Stimulated activated CD4-positive, alpha-beta T cell treated with anti-CD3 and anti-CD28 coated beads, Interleukin-12 subunit alpha, Interleukin-12 subunit beta, amount 100 ng/mL, for 24 hours (primary cell): ENCODE data around the gene RECK.
"Not testable (repeated sequence)": the region's sequence is repeated elsewhere in the genome, so short reads cannot be mapped to it uniquely, and the experiment has no call there.

ENCODE experiments used
- DNase-seq, 2 experiments: peaks; one replicate each; pipeline ENCODE4 v3.0.0-alpha.2; 2020; ENCODE audit warnings: low read depth in 2 of 2

The RECK gene

GRCh38 chr9:36064448-36065037 is 27.8 kb downstream of the RECK start:
- DNase-seq = no peak

DNA sequence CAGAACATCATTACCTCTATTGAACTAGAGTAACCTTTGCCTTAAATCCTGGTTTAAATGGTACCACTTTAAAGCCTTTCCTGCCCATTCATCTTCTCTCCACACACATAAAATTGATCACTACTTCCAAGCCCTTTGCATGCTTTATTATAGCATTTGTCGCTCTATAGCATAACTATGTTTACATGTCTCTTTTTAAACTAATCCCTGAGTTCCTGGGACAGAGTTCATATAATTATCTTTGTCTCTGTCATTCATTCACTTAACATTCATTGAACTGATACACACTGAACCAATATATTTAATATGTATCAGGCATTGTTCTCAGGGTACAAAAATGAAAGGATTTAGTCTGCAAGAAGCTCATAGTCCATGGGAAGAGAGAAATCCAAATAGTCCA is 37.3 kb downstream of the RECK start:
- DNase-seq = no peak

GRCh38 chr9:36074870-36075532 is 38.3 kb downstream of the RECK start:
- no peak for DNase-seq

DNA sequence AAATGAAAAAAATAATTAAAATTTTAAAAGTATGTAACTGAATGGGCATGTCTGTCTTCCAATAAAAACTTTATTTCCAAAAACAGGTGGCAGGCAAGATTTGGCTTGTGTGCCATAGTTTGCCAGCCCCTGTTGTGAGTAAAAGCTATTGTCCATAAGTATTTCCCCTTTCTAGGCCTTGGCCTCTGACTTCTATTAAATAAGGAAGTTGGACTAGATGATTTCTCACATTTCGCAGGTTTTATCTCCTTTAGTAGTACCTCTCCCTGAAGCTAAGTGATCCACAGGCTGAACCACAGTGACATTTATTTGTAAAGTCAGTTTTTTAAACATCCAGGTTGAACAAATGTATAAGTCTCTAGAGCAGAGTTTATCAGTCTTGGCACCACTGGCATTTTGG is 41.3 kb downstream of the RECK start:
- DNase-seq = no peak

GRCh38 chr9:36080519-36080918 is 43.8 kb downstream of the RECK start:
- no peak for DNase-seq

GRCh38 chr9:36082931-36083330 is 46.2 kb downstream of the RECK start:
- no peak for DNase-seq

DNA sequence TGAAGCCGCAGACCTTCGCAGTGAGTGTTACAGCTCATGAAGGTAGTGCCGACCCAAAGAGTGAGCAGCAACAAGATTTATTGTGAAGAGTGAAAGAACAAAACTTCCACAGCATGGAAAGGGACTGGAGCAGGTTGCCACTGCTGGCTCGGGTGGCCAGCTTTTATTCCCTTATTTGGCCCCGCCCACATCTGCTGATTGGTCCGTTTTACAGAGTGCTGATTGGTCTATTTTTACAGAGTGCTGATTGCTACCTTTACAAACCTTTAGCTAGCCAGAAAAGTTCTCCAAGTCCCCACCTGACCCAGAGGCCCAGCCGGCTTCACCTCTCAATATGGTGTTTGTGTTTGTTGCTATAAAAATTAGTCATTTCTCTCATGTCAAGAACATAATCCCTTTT is 49.7 kb downstream of the RECK start:
- no peak for DNase-seq

DNA sequence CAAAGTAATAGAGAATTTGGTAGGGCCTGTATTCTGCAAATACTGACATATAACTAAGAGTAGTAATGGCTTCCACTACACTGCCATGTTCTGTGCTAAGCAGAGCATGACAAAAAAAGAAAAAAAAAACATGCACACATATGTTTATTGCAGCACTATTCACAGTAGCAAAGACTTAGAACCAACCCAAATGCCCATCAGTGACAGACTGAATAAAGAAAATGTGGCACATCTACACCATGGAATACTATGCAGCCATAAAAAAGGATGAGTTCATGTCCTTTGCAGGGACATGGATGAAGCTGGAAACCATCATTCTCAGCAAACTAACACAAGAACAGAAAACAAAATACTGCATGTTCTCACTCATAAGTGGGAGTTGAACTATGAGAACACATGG is 50.3 kb downstream of the RECK start:
- DNase-seq = not testable (repeated sequence)

- no peak for DNase-seq
These were observed 51.3 kb downstream of the RECK start for GRCh38 chr9:36088020-36088419.

GRCh38 chr9:36091026-36091953 is 54.6 kb downstream of the RECK start:
- no peak for DNase-seq

DNA sequence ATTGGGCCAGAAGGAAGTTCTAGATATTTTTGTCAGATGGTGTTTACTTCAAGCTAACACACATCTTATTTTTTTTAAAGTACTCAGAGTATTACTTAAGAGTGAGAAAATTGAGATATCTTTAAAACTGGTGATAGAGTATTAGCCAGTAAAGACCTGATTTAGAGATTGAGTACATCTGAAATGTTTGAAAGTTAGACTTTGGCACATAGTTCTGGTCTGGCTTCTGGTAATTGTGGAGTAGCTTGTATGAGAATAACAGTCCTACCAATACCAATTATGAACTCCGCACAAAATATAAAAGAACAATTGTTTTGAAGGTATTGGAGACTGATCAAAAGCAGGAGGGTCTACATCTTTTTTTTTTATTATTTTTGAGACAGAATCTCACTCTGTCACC is 55.3 kb downstream of the RECK start:
- DNase-seq = no peak

DNA sequence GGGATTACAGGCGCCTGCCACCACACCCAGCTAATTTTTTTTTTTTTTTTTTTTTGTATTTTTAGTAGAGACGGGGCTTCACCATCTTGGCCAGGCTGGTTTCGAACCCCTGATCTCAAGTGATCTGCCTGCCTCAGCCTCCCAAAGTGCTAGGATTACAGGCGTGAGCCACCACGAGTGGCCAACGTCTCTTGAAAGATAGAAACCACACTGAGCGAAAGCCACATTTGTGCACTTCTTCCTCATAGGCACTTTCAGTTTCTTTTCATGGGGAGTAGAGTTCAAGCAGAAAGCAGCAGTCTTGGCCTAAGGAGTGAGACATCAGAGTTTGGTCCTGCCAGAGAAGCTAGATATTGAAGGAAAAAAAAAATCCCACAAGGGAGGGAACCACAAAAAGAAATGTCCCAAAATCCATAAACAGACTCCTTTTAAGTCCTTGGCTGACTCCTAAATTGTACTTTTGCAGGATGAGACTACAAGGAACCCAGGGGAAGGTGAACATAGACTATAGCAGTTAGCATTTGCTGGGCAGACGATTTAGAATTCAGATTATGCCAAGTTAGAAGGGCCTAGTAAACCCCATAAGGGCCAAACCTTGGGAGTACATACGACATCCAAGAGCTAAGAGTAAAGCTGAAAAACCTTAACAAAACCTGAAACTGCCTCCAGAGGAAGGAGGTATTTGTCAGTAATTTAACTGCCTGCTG is 55.9 kb downstream of the RECK start:
- DNase-seq = peak in 1 of 2 experiments; percentile 15

DNA sequence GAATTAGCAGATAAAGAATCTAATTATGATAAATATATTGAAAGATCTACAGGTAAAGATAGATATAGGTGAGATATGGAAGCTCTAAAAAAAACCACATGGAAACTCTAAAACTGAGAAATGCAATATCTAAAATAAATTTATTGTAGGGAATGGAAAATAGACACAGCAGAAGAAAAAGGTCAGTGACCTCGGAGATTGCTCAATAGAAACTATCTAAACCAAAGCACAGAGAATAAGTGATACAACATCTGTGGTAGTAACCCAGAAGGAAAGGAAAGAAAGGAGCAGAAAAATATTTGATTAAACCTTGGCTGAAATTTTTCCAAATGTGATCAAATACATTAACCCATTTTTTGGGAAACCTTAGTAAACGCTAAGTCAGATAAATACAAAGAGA is 56.7 kb downstream of the RECK start:
- DNase-seq = no peak

DNA sequence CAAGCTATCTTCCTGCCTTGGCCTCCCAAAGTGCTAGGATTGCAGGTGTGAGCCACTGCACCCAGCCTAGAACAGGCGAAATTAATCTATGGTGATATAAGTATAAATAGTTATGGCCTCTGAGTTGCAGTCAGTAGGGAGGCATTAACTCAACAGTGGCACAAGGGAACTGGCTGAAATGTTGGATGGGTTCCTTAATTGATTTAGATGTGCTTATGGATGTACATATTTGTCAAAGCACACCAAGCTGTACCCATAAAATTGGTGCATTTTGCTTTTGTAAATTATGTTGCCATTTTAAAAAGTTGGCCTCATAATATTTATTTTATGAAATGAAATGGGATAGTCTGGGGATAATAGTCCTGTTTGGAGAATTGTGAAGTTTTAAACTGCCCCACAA is 63.0 kb downstream of the RECK start:
- DNase-seq = no peak

GRCh38 chr9:36100532-36100931 is 63.8 kb downstream of the RECK start:
- no peak for DNase-seq

DNA sequence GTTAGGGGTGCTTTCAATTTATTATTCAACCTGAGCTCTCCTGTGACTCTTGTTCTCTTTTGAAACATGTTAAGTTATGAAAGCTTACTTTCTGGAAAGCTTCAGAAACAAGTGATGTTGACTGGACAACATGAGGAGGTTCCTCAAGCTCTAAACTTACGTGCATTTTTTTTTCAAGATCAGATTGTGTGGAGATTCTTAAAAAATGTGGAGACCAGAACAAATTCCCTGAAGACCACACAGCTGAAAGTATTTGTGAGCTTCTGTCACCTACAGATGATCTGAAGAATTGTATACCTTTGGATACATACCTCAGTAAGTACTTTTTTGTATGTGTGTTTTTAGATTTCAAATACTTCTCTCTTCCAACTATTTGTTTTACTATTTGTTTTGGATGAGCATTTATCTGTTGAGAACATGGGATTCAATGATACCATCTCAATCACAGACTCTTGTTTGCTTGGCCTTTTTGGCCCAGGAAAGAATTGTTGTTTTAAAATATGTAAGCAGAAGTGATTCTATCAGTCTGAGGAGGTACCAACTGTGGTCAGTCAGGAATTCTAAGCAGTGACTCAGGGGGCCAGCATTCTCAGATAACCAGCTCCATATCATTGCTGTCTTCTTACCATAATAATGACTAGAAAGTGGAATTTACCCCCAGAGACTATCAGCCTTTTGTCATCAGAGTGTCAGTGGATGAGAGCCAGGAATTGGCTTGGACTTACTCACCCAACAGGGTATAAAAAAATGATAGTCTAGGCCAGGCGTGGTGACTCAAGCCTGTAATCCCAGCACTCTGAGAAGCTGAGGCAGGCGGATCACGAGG is 65.4 kb downstream of the RECK start:
- DNase-seq = no peak

- peak; percentile 69 to 88 for DNase-seq
These were observed 66.2 kb downstream of the RECK start for GRCh38 chr9:36102742-36103495.

- no peak for DNase-seq
These were observed 72.4 kb downstream of the RECK start for GRCh38 chr9:36109071-36109470.

- DNase-seq = no peak
These were observed 73.7 kb downstream of the RECK start for GRCh38 chr9:36110434-36110833.

GRCh38 chr9:36112516-36112915 is 75.8 kb downstream of the RECK start:
- no peak for DNase-seq

DNA sequence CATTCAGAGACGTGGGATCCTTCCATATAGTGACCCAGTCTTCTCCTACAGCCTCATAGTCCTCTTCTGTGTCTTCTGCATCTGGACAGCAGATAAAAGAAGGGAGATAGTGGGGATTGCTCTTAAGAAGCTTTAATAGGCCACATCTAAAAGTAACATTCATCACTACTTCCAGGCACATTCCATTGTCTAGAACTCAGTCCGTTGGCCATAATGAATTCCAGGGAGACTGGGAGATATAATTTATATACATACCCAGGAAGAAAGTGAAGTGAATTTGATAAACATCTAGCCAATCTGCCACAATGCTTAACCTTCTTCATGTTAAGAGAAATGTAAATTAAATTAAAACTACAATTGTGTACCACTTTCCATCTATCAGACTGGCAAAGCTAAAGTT is 77.3 kb downstream of the RECK start:
- no peak for DNase-seq
